ENCODE data around the gene AUTS2.

AUTS2 gene

GRCh38 chr7:69956541-69956940 lies 358.3 kb downstream of the AUTS2 start:
- peaks cover 30% of the 10 kb centered on the region for H3K4me1 ChIP-seq (ENCODE audit: insufficient read depth, low read length, poor library complexity, severe bottlenecking)
- no peaks in the 10 kb centered on the region for H3F3A ChIP-seq (ENCODE audit: low read depth)
- TF ChIP-seq CTCF (conservative IDR thresholded peaks at IDR 0.05; ENCODE audit: low read length) (no peak), EZH2phosphoT487 (IDR thresholded peaks at IDR 0.05; ENCODE audit: borderline replicate concordance) (no peak)
- no peaks in the 10 kb centered on the region for H3K9me2 ChIP-seq (replicated peaks; ENCODE audit: low read depth, low read length)
- H3K79me2 ChIP-seq (ENCODE audit: insufficient read depth, low read length), result peaks cover 38% of the 10 kb centered on the region
- H3K9me3 ChIP-seq (ENCODE audit: insufficient read depth, low read depth, low read length), result no peaks in the 10 kb centered on the region
- no peaks in the 10 kb centered on the region for H4K20me1 ChIP-seq (ENCODE audit: insufficient read depth, low read length, poor library complexity, severe bottlenecking)
- no peaks in the 10 kb centered on the region for H3K27me3 ChIP-seq (ENCODE audit: insufficient read depth, low read length, poor library complexity, severe bottlenecking)
- H3K4me2 ChIP-seq (ENCODE audit: low read depth, low read length, poor library complexity, severe bottlenecking), result no peak overlapping the region
- H3K9ac ChIP-seq (ENCODE audit: low read depth, low read length, poor library complexity, severe bottlenecking), result no peak overlapping the region
- no peaks in the 10 kb centered on the region for H3K36me3 ChIP-seq (ENCODE audit: insufficient read depth, low read length)
- H2AFZ ChIP-seq (ENCODE audit: low read length), result no peak overlapping the region
- no peak overlapping the region for H3K4me3 ChIP-seq (ENCODE audit: low read length, poor library complexity, severe bottlenecking)

DNA sequence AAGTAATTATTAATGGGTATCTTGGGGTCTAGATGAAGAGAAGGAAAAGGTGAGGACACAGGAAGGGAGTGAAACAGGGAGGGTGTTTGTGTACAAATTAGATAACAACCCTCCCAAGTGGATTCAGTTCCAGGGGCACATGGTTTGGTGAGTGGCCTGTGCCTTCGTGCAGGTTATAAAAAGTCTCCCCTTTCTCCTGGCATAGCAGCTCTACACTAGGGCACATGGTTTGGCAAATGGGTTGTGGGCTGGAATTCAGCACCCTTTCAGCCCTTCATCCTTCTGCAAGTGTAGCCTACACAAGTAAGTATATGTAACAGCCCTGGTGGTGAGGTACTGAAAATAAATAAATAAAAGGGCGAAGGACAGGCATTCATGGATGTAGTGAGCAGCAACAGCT lies 359.4 kb downstream of the AUTS2 start:
- Histone ChIP-seq H3K9me2 (replicated peaks; ENCODE audit: low read depth, low read length) (no peaks in the 10 kb centered on the region), H3K9ac (ENCODE audit: low read depth, low read length, poor library complexity, severe bottlenecking) (no peak overlapping the region), H3K36me3 (ENCODE audit: insufficient read depth, low read length) (no peaks in the 10 kb centered on the region), H3K4me2 (ENCODE audit: low read depth, low read length, poor library complexity, severe bottlenecking) (no peak overlapping the region), H3F3A (ENCODE audit: low read depth) (no peaks in the 10 kb centered on the region), H3K9me3 (ENCODE audit: insufficient read depth, low read depth, low read length) (no peaks in the 10 kb centered on the region), H3K4me3 (ENCODE audit: low read length, poor library complexity, severe bottlenecking) (no peak overlapping the region), H3K4me1 (ENCODE audit: insufficient read depth, low read length, poor library complexity, severe bottlenecking) (peaks cover 35% of the 10 kb centered on the region), H3K79me2 (ENCODE audit: insufficient read depth, low read length) (peaks cover 42% of the 10 kb centered on the region), H2AFZ (ENCODE audit: low read length) (no peak overlapping the region), H4K20me1 (ENCODE audit: insufficient read depth, low read length, poor library complexity, severe bottlenecking) (no peaks in the 10 kb centered on the region), H3K27me3 (ENCODE audit: insufficient read depth, low read length, poor library complexity, severe bottlenecking) (no peaks in the 10 kb centered on the region)
- TF ChIP-seq CTCF (conservative IDR thresholded peaks at IDR 0.05; ENCODE audit: low read length), result no peak
- no peak for TF ChIP-seq EZH2phosphoT487 (IDR thresholded peaks at IDR 0.05; ENCODE audit: borderline replicate concordance)

- Histone ChIP-seq H3K9ac (ENCODE audit: low read depth, low read length, poor library complexity, severe bottlenecking) (no peak overlapping the region), H3K36me3 (ENCODE audit: insufficient read depth, low read length) (no peaks in the 10 kb centered on the region), H3K9me2 (replicated peaks; ENCODE audit: low read depth, low read length) (no peaks in the 10 kb centered on the region), H3K4me3 (ENCODE audit: low read length, poor library complexity, severe bottlenecking) (no peak overlapping the region), H3K9me3 (ENCODE audit: insufficient read depth, low read depth, low read length) (no peaks in the 10 kb centered on the region), H4K20me1 (ENCODE audit: insufficient read depth, low read length, poor library complexity, severe bottlenecking) (peaks cover 12% of the 10 kb centered on the region), H3K27me3 (ENCODE audit: insufficient read depth, low read length, poor library complexity, severe bottlenecking) (no peaks in the 10 kb centered on the region), H3K4me2 (ENCODE audit: low read depth, low read length, poor library complexity, severe bottlenecking) (no peak overlapping the region), H3F3A (ENCODE audit: low read depth) (no peaks in the 10 kb centered on the region), H3K4me1 (ENCODE audit: insufficient read depth, low read length, poor library complexity, severe bottlenecking) (peaks cover 32% of the 10 kb centered on the region), H3K79me2 (ENCODE audit: insufficient read depth, low read length) (peaks cover 36% of the 10 kb centered on the region), H2AFZ (ENCODE audit: low read length) (no peak overlapping the region)
- TF ChIP-seq CTCF (conservative IDR thresholded peaks at IDR 0.05; ENCODE audit: low read length), result no peak
- TF ChIP-seq EZH2phosphoT487 (IDR thresholded peaks at IDR 0.05; ENCODE audit: borderline replicate concordance), result no peak
Observed at GRCh38 chr7:69959789-69960499, 361.7 kb downstream of the AUTS2 start.
